H1 (cell line): ENCODE data around the gene CENPC. TPM values are rescaled to one million over a fixed set of nuclear protein-coding genes. Genes with fewer than 3 reads are reported as not detected.

ENCODE experiments used
- GABPA ChIP-seq: IDR thresholded peaks from 2 replicates; pipeline ENCODE4 v1.6.1; 2011; ENCODE audit warnings: mild to moderate bottlenecking, low read length, moderate library complexity, borderline replicate concordance; ENCODE audit not compliant: insufficient read depth
- SP1 ChIP-seq: IDR thresholded peaks from 2 replicates; pipeline ENCODE4 v1.6.1; 2011; ENCODE audit warnings: low read depth, low read length
- polyA plus RNA-seq, 7 experiments: library from polyadenylated mRNA; depleted of rRNA in 3 of 7; stranded (reverse) in 5 of 7; unstranded in 2 of 7; fragments of >200 nt in 5 of 7; fragments of 200-250 nt in 2 of 7; gene quantifications; 1 replicate in 5 of 7; 2 replicates in 1 of 7; 4 replicates in 1 of 7; pipeline versions ENCODE4 v1.2.1 to v1.2.3, GENCODE V29; 2011 to 2013; ENCODE audit warnings: missing spikeins in 2 of 7, mixed read lengths in 2 of 7
- total RNA-seq: library from RNA; stranded (reverse); fragmentation: NEBNext Ultra II Directional; extraction: Animal tissue kit (Norgen Biotek cat#: 25700); gene quantifications from 2 replicates; pipeline ENCODE4 v1.2.1, GENCODE V29; 2021

Gene CENPC
- total and polyA plus RNA-seq, 2 of the 8 experiments (the other 6 are each of a cell fraction or from before 2014, with no cell fraction given): 2.8 to 15.7 TPM

- TF ChIP-seq GABPA: no peak
- no peak for TF ChIP-seq SP1
- TF ChIP-seq, all 59 proteins: peak for 0
Observed at GRCh38 chr4:67584496-67584895, 39.2 kb upstream of the CENPC start (continued).
